ENCODE results near the gene CTSC.

DNA sequence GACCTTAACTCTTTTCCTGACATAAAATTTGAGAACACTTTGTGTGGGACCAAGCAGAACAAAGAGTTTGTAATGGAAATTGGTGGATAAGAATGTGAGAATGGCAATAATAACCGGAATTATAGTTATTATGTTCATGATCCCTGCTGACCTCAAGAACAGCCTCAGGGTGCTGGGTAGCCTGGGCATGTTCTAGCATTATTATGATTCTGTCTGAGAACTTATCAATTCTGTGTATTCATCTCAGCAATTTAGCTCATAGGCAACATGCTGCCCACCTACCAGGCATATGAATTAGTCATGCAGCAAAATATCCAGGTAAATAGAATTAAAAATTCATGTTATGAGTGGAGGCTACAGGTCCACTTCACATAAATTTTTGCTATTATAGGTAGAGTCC is 61.9 kb downstream of the CTSC start:
- TF ChIP-seq, protein P1, sequence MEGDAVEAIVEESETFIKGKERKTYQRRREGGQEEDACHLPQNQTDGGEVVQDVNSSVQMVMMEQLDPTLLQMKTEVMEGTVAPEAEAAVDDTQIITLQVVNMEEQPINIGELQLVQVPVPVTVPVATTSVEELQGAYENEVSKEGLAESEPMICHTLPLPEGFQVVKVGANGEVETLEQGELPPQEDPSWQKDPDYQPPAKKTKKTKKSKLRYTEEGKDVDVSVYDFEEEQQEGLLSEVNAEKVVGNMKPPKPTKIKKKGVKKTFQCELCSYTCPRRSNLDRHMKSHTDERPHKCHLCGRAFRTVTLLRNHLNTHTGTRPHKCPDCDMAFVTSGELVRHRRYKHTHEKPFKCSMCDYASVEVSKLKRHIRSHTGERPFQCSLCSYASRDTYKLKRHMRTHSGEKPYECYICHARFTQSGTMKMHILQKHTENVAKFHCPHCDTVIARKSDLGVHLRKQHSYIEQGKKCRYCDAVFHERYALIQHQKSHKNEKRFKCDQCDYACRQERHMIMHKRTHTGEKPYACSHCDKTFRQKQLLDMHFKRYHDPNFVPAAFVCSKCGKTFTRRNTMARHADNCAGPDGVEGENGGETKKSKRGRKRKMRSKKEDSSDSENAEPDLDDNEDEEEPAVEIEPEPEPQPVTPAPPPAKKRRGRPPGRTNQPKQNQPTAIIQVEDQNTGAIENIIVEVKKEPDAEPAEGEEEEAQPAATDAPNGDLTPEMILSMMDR (IDR thresholded peaks at IDR 0.05), result no peak
- TF ChIP-seq EZH2 (IDR thresholded peaks at IDR 0.05; ENCODE audit: borderline replicate concordance, insufficient read depth, low read depth, low read length, poor library complexity, severe bottlenecking), result no peak
